SH-SY5Y (cell line): ENCODE data around the gene GOLGA6D.

Experiments
- GATA2 ChIP-seq: IDR thresholded peaks from 2 replicates; pipeline ENCODE4 v1.6.1; 2011; ENCODE audit warnings: mild to moderate bottlenecking, low read depth, low read length
- GATA3 ChIP-seq: IDR thresholded peaks from 2 replicates; pipeline ENCODE4 v1.6.1; 2011; ENCODE audit warnings: low read depth, mild to moderate bottlenecking, low read length, moderate library complexity

Gene GOLGA6D

GRCh38 chr15:75313116-75313845, 30.6 kb downstream of the GOLGA6D start:
- TF ChIP-seq GATA2 (no peak), GATA3 (no peak)

DNA sequence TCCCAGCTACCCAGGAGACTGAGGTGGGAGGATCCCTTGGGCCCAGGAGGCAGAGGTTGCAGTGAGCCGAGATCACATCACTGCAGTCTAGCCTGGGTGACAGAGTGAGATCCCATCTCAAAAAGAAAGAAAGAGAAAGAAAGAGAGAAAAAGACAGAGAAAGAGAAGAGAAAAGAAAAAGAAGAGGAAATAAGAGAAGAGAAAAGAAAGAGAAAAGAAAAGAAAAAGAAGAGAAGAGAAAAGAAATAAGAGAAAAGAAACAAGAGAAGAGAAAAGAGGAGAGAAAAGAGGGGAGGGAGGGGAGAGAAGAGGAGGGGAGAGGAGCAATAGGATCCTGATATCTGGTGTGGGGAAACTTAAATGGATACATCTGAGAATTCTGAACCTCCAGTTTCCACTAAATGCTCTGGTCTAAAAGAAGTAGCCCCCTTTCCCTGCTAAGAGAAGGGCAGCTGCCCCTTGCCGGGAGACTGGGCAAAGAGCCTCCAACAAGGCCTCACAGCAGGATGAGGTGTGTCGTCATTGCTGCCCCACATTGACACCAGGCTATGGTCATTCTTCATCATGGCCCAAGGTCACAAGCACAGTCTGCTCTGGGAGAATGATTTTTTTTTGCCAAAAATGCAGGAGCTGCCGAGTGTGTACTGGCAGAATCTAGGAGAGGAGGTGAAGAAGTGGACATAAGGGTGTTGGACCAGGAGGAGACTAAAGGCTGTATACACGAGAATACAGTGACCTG, 32.1 kb downstream of the GOLGA6D start:
- TF ChIP-seq GATA2 (no peak), GATA3 (no peak)

DNA sequence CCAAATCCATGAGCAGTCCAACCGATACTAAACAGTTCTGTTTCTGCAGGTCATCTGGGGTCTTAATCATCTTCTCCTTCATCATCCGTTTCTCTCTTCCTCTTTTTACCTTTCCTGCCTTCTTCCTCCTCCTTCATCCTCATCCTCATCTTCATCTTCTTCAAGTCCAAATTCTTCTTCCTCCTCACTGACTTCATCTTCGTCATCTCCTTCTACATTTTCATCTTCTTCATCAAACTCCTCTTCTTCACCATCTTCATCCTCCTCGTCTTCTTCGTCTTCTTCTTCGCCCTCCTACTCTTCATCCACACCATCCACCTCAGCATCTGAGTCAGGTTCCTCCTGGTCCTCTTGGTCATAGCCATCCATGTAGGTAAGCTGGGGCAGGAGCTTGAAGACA, 39.1 kb downstream of the GOLGA6D start:
- TF ChIP-seq GATA2 = no peak
- no peak for TF ChIP-seq GATA3

DNA sequence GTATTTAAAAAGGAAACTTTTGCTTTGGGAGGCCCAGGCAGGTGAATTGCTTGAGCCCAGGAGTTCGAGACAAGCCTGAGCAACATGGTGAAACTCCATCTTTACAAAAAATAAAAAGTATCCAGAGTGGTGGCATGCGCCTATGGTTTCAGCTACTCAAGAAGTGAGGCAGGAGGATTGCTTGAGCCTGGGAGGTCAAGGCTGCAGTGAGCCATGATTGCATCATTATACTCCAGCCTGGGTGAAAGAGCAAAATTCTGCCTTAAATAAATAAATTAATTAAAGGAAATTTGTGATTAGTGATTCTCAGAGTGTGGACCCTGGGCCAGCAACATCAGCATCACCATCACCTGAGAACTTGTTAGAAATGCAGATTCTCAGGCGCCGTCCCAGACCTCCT, 43.3 kb downstream of the GOLGA6D start:
- TF ChIP-seq GATA3 = no peak
- no peak for TF ChIP-seq GATA2

- TF ChIP-seq GATA2 (no peak), GATA3 (no peak)
Observed at GRCh38 chr15:75327005-75327404, 44.4 kb downstream of the GOLGA6D start.

GRCh38 chr15:75327491-75327890, 44.9 kb downstream of the GOLGA6D start:
- TF ChIP-seq GATA2 = no peak
- TF ChIP-seq GATA3 = no peak

DNA sequence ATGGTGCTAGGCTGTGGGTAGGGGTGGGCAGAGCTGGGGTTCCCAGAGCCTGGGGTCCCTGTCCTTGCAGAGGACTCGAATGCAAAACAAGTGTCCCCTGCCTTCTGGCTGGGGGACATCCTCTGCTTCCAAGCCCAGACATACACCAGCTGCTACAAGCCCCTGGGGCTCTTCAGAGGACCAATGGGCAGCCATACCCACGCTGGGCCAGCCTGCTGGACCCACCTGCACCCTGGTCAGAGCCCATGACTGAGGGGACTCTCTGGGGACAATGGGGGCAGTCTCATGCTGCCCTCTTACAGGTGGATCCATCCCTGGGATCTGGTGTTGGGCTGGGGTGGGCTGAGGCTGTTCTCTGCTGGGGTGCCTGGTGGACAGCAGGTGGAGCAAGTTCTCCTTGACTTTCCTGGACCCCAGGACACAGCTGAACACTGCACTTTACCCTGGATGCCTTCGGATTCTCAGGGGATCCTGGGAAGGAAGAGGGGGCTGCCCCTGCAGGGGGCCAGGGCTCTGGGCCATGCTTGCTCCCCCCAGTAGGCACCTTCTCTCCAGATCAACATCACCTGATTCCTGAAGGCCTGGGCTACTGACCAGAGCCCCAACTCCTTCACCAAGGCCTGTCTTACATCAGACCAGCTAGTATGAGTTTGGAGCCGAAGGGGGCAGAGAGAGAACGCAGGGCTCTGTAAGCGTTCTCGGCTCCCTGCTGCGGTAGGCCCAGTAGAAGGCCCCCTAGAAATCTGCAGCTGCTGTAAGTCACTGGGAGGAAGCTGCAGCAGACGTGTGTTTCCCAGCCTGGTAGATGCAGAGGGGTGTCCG, 46.1 kb downstream of the GOLGA6D start:
- TF ChIP-seq GATA2 (no peak), GATA3 (no peak)

- no peak for TF ChIP-seq GATA2
- TF ChIP-seq GATA3 = no peak
Observed at GRCh38 chr15:75329571-75329970, 46.9 kb downstream of the GOLGA6D start.

- TF ChIP-seq GATA3 (no peak), GATA2 (no peak; the same call in 1 of the 2 replicates)
Observed at GRCh38 chr15:75335313-75335704, 52.7 kb downstream of the GOLGA6D start.

- no peak for TF ChIP-seq GATA3
- TF ChIP-seq GATA2 = no peak
Observed at GRCh38 chr15:75335705-75336355, 53.2 kb downstream of the GOLGA6D start, which contains the start of gene COMMD4. COMMD4 (plus strand) TSS chr15:75336063; CDS start chr15:75336090, 27 bp downstream.

- TF ChIP-seq GATA2 (no peak), GATA3 (no peak)
Observed at GRCh38 chr15:75338661-75339240, 56.1 kb downstream of the GOLGA6D start.

DNA sequence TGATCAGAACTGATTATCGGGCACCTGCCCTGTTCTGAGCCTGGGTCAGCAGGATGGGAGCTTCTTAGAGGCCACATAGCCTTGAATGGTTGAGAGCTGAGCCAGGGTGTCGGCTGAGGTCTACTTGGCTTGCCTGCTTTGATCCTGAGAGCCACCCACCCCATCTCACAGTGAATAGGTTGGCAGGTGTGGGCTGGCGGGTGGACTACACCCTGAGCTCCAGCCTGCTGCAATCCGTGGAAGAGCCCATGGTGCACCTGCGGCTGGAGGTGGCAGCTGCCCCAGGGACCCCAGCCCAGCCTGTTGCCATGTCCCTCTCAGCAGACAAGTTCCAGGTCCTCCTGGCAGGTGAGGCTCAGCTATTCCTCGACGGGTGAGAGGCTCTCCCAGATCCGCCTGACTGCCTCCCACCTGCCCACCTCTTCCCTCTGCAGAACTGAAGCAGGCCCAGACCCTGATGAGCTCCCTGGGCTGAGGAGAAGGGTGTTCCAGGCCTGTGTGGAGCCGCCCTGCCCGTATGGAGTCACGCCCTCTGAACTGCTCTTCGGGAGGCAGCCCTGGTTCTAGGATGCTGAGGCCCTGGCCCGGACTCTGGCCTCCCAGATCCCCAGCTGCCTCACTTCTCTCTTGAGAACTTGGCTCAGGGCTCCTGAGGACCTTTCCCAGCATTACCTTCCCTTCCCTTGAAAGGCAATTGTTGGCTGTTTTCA, 57.1 kb downstream of the GOLGA6D start:
- no peak for TF ChIP-seq GATA3
- TF ChIP-seq GATA2 = no peak

GRCh38 chr15:75342221-75342620, 59.6 kb downstream of the GOLGA6D start:
- TF ChIP-seq GATA3 = no peak
